Measurements from ENCODE around the gene VGLL4. TPM values are rescaled to one million over a fixed set of nuclear protein-coding genes. Genes with fewer than 3 reads are reported as not detected.

VGLL4 gene
- total RNA-seq, 2 donors from 2014 or later: 87.2 to 203 TPM

DNA sequence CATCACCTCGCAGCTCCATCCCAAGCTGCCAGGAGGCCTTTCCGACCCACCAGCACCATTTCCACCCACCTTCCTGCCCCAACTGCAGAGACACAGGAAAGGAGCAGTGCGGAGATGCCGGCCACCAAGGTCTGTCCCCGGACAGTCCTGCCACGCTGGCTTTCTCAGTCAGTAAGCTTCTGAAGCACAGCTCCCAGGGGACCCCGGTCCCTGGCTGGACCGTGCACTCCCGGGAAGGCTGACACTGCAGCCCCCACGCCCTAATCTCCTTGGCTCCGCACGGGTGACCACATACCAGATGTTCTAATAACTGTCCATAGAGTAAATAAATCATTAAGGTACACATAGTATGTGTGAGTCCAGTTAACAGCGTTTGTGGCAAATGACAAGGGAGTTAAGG is 73.5 kb downstream of the VGLL4 start:
- no peaks in the 10 kb centered on the region for H3K27me3 ChIP-seq (replicated peaks; ENCODE audit: insufficient read depth)
- WGBS: 43% methylated on average over 12 of the region's 13 CpGs
- no peaks in the 10 kb centered on the region for H3K9me3 ChIP-seq
- intact Hi-C loops (cut with DNase I): no loop called here
- H3K4me3 ChIP-seq: no peak overlapping the region
- no peaks in the 10 kb centered on the region for H3K36me3 ChIP-seq
- TF ChIP-seq, protein P1, sequence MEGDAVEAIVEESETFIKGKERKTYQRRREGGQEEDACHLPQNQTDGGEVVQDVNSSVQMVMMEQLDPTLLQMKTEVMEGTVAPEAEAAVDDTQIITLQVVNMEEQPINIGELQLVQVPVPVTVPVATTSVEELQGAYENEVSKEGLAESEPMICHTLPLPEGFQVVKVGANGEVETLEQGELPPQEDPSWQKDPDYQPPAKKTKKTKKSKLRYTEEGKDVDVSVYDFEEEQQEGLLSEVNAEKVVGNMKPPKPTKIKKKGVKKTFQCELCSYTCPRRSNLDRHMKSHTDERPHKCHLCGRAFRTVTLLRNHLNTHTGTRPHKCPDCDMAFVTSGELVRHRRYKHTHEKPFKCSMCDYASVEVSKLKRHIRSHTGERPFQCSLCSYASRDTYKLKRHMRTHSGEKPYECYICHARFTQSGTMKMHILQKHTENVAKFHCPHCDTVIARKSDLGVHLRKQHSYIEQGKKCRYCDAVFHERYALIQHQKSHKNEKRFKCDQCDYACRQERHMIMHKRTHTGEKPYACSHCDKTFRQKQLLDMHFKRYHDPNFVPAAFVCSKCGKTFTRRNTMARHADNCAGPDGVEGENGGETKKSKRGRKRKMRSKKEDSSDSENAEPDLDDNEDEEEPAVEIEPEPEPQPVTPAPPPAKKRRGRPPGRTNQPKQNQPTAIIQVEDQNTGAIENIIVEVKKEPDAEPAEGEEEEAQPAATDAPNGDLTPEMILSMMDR (IDR thresholded peaks at IDR 0.05): no peak
- no peak for TF ChIP-seq POLR2A (IDR thresholded peaks at IDR 0.05)
- TF ChIP-seq POLR2AphosphoS5 (IDR thresholded peaks at IDR 0.05): no peak
- H3K27ac ChIP-seq: no peak overlapping the region
- no peaks in the 10 kb centered on the region for H3K4me1 ChIP-seq (replicated peaks)
- no peak for DNase-seq (ENCODE audit: low spot score)

DNA sequence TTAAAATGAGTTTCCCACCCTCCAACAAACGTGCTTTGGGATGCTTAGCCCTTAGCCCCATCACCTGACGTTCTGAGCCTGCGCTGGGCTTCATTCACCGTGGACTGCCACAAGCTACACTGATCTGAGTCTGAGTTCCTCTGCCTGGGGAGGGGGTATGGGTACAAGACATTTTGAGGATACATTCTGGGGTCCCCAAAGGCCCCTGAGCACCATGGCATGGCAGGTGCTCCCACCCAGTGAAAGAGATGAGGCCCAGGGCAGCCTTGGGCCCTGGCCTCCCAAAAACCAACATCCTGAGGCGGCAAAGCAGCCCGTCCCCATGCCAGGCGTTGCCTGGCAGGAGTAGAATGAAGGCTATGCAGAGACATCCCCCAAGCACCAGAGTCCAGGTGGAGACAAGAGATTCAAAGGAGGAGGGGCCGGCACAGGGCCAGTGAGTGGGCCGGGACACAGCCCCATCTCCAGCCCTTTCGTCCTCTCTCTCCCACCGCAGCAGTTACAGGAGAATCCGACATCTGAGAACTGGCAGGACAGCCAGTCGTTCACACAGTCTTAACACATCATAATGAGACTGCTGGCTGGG is 74.5 kb downstream of the VGLL4 start:
- no peaks in the 10 kb centered on the region for H3K9me3 ChIP-seq
- H3K4me3 ChIP-seq: no peak overlapping the region
- intact Hi-C loops (cut with DNase I): no loop called here
- H3K27ac ChIP-seq: peak overlapping the region in 1 of 2 donors; percentile 19
- H3K36me3 ChIP-seq: no peaks in the 10 kb centered on the region
- TF ChIP-seq POLR2AphosphoS5 (IDR thresholded peaks at IDR 0.05) (no peak), POLR2A (IDR thresholded peaks at IDR 0.05) (no peak)
- TF ChIP-seq, protein P1 (IDR thresholded peaks at IDR 0.05): no peak
- H3K4me1 ChIP-seq (replicated peaks): no peaks in the 10 kb centered on the region
- 75% methylated on average over 13 of the region's 13 CpGs for WGBS
- H3K27me3 ChIP-seq (replicated peaks; ENCODE audit: insufficient read depth): no peaks in the 10 kb centered on the region
- DNase-seq (ENCODE audit: low spot score): no peak

DNA sequence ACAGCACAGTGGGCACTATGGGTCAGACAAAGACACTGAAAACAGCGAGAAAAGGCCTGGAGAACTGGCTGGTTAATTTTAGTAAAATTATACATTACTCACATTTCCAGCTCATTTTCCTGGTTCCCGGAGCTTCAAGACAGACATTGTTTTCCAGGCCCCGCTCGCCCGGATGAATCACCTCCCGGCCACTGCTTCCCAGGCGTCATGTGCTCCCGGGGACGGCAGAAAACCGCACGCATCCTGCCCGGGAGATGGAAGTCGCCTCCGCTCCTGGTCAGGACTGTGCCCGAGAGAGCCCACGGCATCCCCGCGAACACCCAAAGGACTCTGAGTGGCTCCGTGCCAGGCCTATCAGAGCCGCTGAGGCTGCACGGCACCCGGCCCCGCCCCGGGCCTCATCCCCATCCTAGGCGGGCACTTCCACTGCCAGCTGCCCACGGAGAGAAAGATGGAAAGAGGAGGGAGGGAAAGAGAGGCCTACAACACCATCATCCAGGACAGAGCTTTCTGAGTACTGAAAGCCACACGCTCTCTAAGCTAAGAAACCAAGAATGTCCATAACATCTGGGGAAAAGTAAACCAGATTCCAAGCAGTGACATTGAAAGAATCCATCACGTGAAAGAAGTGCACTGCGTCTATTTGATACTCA is 75.1 kb downstream of the VGLL4 start:
- WGBS: 60% methylated on average over 24 of the region's 29 CpGs
- Histone ChIP-seq H3K27ac (peak overlapping the region in 1 of 2 donors; percentile 19), H3K36me3 (no peaks in the 10 kb centered on the region), H3K4me3 (no peak overlapping the region), H3K9me3 (no peaks in the 10 kb centered on the region), H3K4me1 (replicated peaks) (no peaks in the 10 kb centered on the region), H3K27me3 (replicated peaks; ENCODE audit: insufficient read depth) (no peaks in the 10 kb centered on the region)
- TF ChIP-seq POLR2AphosphoS5 (IDR thresholded peaks at IDR 0.05): no peak
- TF ChIP-seq, protein P1 (IDR thresholded peaks at IDR 0.05): no peak
- DNase-seq (ENCODE audit: low spot score): no peak
- intact Hi-C loops (cut with DNase I): no loop called here

DNA sequence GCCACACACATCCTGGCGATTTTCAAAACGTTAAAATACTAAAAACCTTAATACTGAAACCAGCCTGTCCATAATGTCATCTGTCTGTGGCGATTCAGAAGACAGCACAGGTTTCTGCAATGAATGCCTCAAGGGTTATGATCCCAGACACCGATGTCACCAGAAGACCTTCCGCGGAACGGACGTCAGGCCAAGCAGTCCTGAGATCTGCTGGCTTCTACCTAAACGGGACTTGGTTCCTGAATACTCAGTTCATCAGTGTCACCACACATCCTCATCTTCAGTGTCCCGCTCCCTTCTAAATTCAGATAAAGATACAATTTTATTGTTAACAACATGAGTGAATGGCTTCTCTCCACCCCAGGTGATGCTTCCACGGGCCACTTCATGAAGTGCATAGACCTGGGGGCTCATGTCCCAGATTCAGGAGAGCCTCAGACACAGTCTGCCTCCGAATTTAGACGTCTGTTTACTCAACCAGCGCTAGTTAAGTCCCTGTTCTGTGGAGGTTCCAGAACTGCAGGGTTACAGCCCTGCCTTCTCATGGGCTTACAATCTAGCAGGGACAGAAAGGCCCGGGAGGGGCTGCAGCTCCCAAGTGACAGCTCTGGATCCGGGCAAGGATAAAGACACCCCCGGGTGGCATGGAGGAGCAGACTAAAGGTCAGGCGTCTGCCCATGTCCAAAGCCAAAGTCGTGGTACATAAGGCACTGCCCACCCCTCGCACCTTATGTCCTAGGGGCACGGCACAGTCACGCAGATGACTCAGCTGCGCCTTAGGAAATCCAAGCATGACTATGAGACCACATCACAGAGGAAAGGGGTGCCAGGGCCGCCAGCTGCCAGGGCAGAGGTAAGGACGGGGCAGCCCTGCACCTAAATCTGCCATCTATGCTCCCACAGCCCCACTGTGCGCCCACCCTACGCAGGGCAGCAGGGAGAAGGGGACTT is 75.9 kb downstream of the VGLL4 start:
- Histone ChIP-seq H3K4me1 (replicated peaks) (no peaks in the 10 kb centered on the region), H3K4me3 (no peak overlapping the region), H3K27me3 (replicated peaks; ENCODE audit: insufficient read depth) (no peaks in the 10 kb centered on the region), H3K36me3 (no peaks in the 10 kb centered on the region), H3K27ac (no peak overlapping the region), H3K9me3 (no peaks in the 10 kb centered on the region)
- TF ChIP-seq, protein P1 (IDR thresholded peaks at IDR 0.05): no peak
- TF ChIP-seq POLR2AphosphoS5 (IDR thresholded peaks at IDR 0.05) (no peak), POLR2A (IDR thresholded peaks at IDR 0.05) (no peak)
- 75% methylated on average over 27 of the region's 27 CpGs for WGBS
- DNase-seq (ENCODE audit: low spot score): no peak
- intact Hi-C loops (cut with DNase I): no loop called here

Measured in prostate gland (tissue), 2 donors.